GM21381 (cell line): Measurements from ENCODE around the gene KIF3C.
"Not testable (repeated sequence)": the region's sequence is repeated elsewhere in the genome, so short reads cannot be mapped to it uniquely, and the experiment has no call there.

Source experiments
- ATAC-seq: cut with Tn5 transposase; IDR thresholded peaks from one replicate; pipeline ENCODE4 v1.9.1; 2021; ENCODE audit warnings: mild to moderate bottlenecking, moderate library complexity; ENCODE audit not compliant: unreplicated experiment

The KIF3C gene

DNA sequence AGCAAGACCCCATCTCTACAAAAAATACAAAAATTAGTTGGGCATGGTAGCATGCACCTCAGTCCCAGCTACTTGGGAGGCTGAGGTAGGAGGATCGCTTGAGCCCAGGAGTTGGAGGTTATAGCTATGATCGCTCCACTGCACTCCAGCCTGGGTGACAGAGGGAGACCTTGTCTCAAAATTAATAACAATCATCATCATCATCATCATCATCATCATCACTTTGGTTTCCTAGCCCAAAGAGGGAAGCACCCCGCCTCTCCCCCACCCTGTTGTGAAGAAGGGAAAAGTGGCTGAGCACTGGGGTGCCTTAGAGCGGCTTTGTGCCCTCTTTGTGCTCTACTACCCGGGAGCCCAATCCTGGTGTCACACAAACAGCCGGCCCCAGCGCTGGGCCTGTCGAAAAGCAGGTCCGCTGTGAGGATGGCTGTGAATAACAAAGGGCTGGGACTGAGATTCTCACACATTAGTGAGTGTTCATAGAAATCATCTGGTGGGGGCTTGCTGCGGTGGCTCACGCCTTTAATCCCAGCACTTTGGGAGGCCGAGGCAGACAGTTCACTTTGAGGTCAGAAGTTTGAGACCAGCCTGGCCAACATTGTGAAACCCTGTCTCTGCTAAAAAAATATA, 61.4 kb downstream of the KIF3C start:
- ATAC-seq = no peak

DNA sequence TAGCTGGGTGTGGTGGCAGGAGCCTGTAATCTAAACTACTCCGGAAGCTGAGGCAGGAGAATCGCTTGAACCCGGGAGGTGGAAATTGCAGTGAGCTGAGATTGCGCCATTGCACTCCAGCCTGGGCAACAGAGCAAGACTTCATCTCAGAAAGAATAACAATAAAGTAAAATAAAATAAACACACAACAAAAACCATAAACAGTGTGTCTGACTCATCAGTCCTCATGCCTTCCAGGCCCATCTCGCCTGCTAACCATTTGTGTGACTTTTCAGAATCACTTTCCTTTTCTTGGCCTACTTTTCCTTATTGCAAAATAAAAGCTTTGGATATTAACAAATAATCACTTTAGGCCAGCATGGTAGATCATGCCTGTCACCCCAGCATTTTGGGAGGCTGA, 62.0 kb downstream of the KIF3C start:
- no peak for ATAC-seq

DNA sequence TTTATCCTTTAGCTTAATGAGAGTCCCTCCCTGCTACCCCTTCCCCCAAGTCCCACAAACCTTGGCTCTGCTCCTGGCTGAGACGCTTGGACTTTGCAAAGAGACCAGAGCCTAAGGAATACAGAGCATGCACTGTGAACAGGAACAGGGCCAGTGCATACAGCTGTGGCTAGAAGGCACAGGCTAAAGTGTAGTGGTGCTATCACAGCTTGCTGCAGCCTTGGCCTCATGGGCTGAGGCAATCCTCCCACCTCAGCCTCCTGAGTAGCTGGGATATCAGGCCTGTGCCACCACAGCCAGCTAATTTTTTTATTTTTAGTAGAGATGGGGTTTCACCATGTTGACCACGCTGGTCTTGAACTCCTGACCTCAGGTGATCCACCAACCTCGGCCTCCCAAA, 64.5 kb downstream of the KIF3C start:
- ATAC-seq = no peak

DNA sequence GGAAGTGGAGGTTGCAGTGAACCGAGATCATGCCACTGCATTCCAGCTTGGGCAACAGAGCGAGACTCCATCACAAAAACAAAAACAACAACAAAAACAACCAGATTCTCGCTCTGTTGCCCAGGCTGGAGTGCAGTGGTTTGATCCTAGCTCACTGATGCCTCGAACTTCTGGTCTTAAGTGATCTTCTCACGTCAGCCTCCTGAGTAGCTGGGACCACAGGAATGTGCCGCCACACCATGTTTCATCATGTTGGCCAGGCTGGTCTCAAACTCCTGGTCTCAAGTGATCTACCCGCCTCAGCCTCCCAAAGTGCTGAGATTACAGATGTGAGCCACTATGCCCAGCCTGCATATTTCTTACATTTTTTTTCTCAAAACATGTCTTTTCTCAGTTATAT, 64.9 kb downstream of the KIF3C start:
- ATAC-seq = not testable (repeated sequence)

DNA sequence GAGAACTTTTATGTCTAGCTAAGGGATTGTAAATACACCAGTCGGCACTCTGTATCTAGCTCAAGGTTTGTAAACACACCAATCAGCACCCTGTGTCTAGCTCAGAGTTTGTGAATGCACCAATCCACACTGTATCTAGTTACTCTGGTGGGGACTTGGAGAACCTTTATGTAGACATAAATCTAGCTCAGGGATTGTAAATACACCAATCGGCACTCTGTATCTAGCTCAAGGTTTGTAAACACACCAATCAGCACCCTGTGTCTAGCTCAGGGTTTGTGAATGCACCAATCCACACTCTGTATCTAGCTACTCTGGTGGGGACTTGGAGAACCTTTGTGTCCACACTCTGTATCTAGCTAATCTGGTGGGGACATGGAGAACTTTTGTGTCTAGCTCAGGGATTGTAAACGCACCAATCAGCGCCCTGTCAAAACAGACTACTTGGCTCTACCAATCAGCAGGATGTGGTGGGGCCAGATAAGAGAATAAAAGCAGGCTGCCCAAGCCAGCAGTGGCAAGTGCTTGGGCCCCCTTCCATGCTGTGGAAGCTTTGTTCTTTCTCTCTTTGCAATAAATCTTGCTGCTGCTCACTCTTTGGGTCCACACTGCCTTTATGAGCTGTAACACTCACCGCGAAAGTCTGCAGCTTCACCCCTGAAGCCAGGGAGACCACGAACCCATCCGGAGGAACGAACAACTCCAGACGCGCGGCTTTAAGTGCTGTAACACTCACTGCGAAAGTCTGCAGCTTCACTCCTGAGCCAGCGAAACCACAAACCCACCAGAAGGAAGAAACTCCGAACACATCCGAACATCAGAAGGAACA, 66.1 kb downstream of the KIF3C start:
- ATAC-seq = not testable (repeated sequence)

DNA sequence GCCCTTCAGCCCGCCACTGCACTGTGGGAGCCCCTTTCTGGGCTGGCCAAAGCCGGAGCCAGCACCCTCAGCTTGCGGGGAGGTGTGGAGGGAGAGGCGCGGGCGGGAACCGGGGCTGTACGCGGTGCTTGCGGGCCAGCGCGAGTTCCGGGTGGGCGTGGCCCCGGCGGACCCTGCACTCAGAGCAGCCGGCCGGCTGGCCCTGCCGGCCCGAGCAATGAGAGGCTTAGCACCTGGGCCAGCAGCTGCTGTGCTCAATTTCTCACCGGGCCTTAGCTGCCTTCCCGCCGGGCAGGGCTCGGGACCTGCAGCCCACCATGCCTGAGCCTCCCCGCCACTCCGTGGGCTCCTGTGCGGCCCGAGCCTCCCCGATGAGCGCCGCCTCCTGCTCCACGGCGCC, 66.9 kb downstream of the KIF3C start:
- ATAC-seq = not testable (repeated sequence)

DNA sequence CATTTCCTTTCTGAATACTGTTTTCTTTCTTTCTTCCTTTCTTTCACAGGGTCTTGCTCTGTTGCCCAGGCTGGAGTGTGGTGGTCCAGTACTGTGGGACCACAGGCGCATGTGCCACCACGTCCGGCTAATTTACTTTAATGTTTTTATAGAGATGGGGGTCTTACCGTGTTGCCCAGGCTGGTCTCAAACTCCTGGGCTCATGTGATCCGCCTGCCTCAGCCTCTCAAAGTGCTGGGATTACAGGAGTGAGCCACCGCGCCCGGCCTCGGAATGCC, 68.7 kb downstream of the KIF3C start:
- ATAC-seq = not testable (repeated sequence)

DNA sequence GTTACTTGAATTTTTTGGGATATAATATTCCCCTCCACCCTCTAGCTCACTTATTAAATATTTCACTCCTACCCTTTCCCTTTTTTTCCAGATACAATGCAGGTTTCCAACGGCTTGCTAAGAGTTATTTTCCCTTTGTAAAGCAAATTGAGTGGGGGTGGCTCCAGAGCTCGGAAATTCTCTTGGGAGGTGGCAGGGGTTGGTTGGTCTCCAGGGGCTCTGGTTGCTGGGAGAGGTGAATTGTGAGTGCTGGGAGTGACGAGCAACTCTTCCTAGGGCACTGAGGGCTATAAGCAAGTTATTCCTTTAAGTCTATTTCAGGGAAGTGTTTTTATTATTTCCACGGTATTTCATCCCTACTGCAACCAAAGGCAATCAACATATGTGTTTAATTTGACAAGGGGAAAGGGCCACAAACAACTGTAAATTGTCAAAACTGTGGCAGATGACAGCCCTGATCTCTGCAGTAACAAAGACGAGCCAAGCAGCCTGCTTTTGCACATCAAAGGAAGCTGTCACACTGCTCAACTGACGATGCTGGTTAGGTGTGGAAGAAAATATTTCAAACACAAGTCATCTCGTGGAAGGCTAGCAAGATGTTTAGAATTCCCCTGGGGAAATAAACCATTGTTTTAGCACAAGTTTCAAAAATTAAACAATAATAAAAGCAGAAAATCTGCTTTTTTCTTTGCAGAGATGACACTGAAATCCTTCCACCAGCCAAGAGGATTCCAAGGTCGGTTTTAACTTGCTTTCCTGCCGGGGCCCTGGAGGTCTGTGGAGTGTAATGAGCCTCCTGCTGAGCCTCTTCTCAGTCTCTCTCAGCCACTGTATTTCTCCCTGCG, 69.2 kb downstream of the KIF3C start:
- no peak for ATAC-seq

DNA sequence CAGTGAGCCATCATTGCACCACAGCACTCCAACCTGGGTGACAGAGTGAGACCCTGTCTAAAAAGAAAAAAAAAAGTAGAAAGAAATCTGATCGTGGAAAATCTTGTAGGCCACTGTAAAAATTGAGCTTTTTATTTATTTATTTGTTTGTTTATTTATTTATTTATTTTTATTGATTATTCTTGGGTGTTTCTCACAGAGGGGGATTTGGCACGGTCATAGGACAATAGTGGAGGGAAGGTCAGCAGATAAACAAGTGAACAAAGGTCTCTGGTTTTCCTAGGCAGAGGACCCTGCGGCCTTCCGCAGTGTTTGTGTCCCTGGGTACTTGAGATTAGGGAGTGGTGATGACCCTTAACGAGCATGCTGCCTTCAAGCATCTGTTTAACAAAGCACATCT, 72.7 kb downstream of the KIF3C start:
- ATAC-seq = not testable (repeated sequence)

DNA sequence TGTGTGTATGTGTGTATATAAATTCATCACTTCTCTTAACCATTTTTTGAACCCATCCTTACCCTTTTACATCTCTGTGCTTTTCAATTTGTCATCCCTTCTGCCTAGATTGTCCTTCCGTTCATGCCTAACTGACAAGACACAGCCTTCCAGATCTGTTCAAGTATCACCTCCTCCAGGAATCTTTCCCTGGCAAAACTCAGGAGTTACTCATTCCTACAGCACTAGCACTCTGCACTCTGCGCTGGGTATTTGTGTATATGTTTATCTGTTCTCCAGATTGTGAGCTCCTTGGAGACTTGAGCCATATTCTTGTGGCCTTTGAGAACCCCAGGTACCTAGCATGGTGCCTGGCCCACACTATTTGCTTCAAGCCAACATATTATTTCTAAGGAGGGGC, 77.2 kb downstream of the KIF3C start:
- no peak for ATAC-seq

DNA sequence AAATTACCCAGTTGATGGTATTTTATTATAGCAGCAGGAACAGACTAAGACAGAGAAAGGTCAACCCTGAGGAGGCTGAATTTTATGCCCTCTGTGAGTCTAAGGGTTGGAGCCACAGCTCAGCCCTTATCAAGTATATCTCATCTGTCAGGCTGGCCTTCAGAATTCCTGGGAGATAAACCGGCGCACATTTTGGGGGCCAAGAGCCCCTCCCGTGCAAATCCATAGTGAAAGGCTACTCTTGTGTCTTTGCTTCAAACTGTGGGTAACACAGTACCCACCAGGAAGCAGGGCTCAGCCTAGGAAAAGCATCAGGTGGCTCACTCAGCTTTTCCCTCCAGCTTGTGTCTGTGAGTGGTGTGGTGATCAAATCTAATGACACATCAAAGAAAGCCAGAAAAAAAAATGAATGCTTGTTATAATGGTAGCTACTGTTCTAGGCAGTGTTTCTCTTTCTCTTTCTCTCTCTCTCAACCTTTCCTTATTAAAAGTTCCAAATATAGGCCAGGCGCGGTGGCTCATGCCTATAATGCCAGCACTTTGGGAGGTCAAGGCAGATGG, 79.0 kb downstream of the KIF3C start:
- ATAC-seq = no peak

DNA sequence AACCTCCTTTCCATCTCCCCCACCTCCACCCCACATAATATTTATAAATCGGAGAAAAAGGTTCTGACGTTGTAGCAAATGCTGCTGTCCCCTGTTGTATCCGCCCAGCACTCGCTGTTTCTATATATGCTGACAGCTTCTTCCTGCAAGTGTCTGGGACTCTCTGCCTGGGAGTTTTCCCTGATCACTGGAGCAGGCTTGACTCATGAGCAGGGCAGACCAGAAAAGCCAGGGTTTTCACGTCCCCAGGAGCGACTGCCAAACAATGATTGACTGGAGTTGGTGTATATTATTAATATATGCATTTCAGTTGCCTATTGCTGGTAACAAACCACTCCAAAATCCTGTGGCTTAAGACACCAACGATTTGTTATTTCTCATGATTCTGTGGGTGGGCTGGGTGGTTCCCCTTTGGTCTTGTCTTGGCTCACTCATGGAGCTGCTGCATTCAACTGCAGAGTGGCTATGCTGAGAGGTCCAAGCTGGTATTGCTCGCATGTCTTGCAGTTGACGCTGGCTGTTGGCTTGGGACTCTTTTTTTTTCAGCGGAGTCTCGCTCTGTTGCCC, 82.8 kb downstream of the KIF3C start:
- ATAC-seq = no peak

DNA sequence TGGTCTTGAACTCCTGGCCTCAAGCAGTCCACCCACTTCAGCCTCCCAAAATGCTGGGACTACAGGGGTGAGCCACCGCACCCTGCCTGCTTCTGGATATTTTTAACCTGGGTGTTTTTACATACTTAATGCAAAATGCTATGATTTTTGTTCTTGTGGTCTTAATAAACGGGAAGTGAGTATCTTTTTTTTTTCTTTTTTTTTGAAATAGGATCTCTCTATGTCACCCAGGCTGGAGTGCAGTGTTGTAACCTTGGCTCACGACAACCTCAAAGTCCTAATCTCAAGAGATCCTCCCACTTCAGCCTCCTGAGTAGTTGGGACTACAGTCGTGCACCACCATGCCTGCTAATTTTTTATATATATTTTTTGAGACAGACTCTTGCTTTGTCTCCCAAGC, 84.8 kb downstream of the KIF3C start:
- no peak for ATAC-seq

DNA sequence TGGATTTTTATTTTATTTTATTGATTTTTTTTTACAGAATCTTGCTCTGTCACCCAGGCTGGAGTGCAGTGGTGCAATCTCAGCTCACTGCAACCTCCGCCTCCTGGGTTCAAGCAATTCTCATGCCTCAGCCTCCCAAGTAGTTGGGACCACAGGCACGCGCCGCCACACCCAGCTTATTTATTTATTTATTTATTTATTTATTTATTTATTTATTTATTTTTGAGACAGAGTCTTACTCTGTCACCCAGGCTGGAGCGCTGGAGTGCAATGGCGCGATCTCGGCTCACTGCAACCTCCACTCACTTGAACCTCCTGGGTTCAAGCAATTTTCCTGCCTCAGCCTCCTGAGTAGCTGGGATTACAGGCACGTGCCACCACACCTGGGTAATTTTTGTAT, 86.0 kb downstream of the KIF3C start:
- not testable (repeated sequence) for ATAC-seq

DNA sequence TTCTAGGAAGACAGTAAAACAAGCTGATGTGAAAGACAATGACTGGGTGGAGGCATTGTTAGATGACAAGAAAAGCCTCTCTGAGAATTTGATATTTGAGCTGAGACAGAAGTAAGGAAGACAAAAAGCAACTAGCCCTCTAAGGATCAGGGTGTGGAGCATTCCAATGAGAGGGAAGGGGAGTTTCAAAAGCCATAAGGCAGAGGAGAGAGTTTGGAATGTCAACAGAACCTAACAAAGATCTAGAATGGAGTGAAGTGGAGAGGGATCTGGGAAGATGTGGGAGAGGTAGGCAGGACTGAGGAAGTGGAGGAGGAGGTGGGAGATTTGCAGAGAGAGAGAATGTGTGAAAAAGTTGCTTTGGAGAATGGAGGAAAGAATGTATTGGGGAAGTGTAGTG, 86.7 kb downstream of the KIF3C start:
- no peak for ATAC-seq

DNA sequence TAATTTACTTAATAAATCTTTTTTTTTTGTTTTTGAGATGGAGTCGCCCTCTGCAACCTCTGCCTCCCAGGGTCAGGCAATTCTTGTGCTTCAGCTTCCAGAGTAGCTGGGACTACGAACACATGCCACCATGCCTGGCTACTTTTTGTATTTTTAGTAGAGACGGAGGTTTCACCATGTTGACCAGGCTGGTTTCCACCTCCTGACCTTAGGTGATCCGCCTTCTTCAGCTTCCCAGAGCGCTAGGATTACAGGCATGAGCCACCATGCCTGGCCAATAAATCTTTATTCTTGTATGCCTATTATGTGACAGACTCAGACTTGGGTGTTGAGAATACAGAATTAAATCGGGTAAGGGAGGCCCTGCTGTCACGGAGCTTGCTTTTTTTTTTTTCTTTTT, 87.3 kb downstream of the KIF3C start:
- no peak for ATAC-seq

DNA sequence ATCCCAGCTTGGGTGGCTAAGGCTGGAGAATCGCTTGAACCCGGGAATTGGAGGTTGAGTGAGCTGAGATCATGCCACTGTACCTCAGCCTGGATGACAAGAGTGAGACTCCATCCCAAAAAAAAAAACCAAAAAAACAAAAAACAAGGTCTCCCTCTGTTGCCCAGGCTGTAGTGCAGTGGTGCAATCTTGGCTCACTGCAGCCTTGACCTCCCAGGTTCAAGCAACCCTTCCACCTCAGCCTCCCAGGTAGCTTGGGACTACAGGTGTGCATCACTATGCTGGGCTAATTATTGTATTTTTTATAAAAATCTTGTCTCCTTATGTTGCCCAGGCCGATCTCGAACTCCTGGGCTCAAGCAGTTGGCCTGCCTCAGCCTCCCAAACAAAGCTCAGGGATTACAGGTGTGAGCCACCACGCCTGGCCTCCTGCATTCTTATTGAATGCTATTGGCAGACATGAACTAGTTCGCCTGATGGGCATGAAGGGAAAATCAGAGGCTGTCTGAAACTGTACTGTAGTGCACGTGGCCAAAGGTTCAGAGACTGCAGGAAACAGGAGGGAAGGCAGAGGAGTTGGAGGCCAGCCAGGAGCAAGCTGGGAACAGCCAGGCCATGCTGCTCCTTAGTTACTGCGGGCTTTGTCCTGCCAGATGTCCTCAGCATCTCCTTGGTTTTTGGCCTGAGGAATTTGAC, 88.0 kb downstream of the KIF3C start:
- ATAC-seq = no peak

DNA sequence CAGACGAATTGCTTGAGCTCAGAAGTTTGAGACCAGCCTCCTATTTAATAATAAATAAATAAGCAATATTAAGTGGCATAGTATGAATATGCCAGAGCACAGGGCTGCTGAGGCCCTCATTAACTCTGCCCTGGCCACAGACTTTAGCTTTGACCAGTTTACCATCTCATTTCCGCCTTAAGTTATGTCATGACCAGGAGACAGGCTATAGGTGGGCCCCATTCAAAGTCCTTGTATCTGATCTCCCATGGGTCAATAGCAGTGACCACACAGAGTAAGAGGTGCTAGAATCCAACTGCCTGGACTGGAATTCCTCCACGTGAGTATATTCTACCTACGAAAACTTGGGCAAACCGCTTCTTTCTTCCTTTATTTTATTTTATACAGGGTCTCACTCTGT, 90.6 kb downstream of the KIF3C start:
- ATAC-seq = no peak

DNA sequence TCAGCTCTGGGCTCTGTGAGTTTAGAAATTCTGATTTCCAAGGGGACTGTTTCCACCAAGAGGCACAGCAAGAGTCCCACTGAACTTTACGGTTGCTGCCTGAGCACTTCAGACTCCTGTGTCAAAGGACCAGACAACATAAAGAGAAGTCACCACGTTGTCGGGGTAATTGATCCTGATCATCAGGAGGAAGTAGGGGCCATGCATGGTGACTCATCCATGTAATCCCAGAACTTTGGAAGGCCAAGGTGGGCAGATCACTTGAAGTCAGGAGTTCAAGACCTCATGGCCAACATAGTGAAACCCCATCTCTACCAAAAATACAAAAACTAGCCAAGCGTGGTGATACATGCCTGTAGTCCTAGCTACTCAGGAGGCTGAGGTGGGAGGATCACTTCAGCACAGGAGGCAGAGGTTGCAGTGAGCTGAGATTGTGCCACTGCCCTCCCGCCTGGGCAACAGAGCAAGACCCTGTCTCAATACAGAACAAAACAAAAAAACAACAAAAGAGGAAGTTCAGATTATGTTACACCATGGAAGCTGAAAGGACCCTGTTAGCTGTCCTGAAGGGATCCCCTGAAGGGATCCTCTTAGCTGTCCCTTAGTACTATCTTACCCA, 94.6 kb downstream of the KIF3C start:
- ATAC-seq = no peak

DNA sequence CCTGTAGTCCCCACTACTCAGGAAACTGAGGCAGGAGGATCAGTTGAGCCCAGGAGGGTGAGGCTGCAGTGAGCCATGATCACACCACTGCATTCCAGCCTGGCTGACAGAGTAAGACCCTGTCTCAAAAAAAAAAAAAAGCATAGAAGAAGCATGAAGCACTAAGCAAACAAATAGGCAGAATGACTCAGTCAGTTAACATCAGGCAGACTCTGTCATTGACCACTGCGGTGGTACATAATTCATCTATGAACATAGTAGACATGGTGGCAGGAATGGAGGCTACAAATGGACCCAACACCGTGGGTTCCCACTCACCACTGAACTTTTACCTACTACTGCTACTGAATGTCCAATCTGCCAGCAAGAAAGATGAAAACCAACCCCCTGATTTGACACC, 96.4 kb downstream of the KIF3C start:
- ATAC-seq = no peak
